Heart right ventricle (tissue), 16 donors: ENCODE measurements around the gene RRM2. TPM values are rescaled to one million over a fixed set of nuclear protein-coding genes. Genes with fewer than 3 reads are reported as not detected.

Experiments used
- ATAC-seq, 8 donors: fragments of 200-7000 bp; cut with Tn5 transposase; one replicate each; pipeline ENCODE4 v1.9.1; 2020; ENCODE audit warnings: mild to moderate bottlenecking in 8 of 8, moderate library complexity in 8 of 8, moderate number of reproducible peaks in 1 of 8
- DNase-seq, 2 donors: peaks; one replicate each; pipeline ENCODE4 v3.0.0-alpha.2; 2020
- H3K27ac ChIP-seq, 10 donors: fragments of 200-600 bp; sonication (generic) in 2 of 10; one replicate each; pipeline versions ENCODE4 v1.5.0 to v1.8.0; 2020 to 2022; ENCODE audit warnings: mild to moderate bottlenecking in 3 of 10
- H3K27me3 ChIP-seq, 7 donors: fragments of 200-600 bp; one replicate each; pipeline ENCODE4 v1.8.0; 2021 to 2022; ENCODE audit warnings: mild to moderate bottlenecking in 2 of 7
- H3K36me3 ChIP-seq, 9 donors: fragments of 200-600 bp; sonication (generic) in 1 of 9; one replicate each; pipeline versions ENCODE4 v1.5.0 to v1.8.0; 2020 to 2022; ENCODE audit warnings: mild to moderate bottlenecking in 2 of 9
- H3K4me1 ChIP-seq, 9 donors: fragments of 200-600 bp; sonication (generic) in 1 of 9; one replicate each; pipeline versions ENCODE4 v1.5.0 to v1.8.0; 2020 to 2022; ENCODE audit warnings: mild to moderate bottlenecking in 4 of 9
- H3K4me3 ChIP-seq, 10 donors: fragments of 200-600 bp; sonication (generic) in 2 of 10; one replicate each; pipeline versions ENCODE4 v1.5.0 to v1.8.0; 2020 to 2022; ENCODE audit warnings: mild to moderate bottlenecking in 7 of 10, moderate library complexity in 2 of 10
- H3K9me3 ChIP-seq, 11 donors: fragments of 200-600 bp in 10 of 11; sonication (generic) in 2 of 11; one replicate each; pipeline versions ENCODE4 v1.5.0 to v1.8.0; 2013 to 2022; ENCODE audit warnings: mild to moderate bottlenecking in 2 of 11, control low read depth in 1 of 11, moderate library complexity in 1 of 11
- WGBS, 2 donors: extraction: QIAGEN DNeasy Blood & Tissue Kit; methylation state at CpG; one replicate each; pipeline ENCODE4 v1.1.7; 2013; ENCODE audit warnings: inconsistent platforms in 1 of 2; 5-methylcytosine and 5-hydroxymethylcytosine counted together
- intact Hi-C, 10 donors: fragments of 100-400 bp; cut with DNase I; formaldehyde crosslinking; loops; one replicate each; pipeline versions ENCODE4 v1.11.1 to v1.14.2; 2022
- polyA plus RNA-seq, 2 donors: library from polyadenylated mRNA; stranded (reverse); fragments of 200-250 nt; gene quantifications; one replicate each; pipeline ENCODE4 v1.2.3, GENCODE V29; 2013
- total RNA-seq, 10 donors: library from RNA; stranded (reverse); fragmentation: NEBNext Ultra II Directional in 3 of 10; extraction: Animal tissue kit (Norgen Biotek cat#: 25700) in 3 of 10; gene quantifications; one replicate each; pipeline versions ENCODE4 v1.2.1 to v1.2.4, GENCODE V29; 2021 to 2023
- TF ChIP-seq, protein P1 (sequence below), 9 donors: fragments of 200-600 bp; sonication (generic) in 2 of 9; IDR thresholded peaks; one replicate each; pipeline versions ENCODE4 v1.5.0 to v1.8.0; 2021 to 2022; ENCODE audit warnings: antibody characterized with exemption in 9 of 9, mild to moderate bottlenecking in 5 of 9, moderate library complexity in 1 of 9
- donor health status: Arrhythmogenic right ventricular cardiomyopathy.
- donor health status: ischemic (EF 13 %, LVEDD 7.1; RV severe dilation, severe dysfunction).
- donor health status: healthy with polysubstance abuse.
- donor health status: DM: no; HTN: yes; CAD: no.
- donor health status: DM: no; HTN: no; CAD: no.
- donor health status: ischemic (EF 25% LVEDD 6.9; RV normal size, moderate dysfunction).
- donor health status: ischemic (EF 25% LVEDD 5.7; RV mildly dilated, moderate dysfunction).
- donor health status: healthy.
- donor health status: DM: yes; HTN: yes; CAD: no.
- donor health status: Ischemic cardiomyopathy.
- donor health status: ischemic (EF 35%, LVEDD 5.7; RV mildly dilated, moderate dysfunction).
- donor health status: nonischemic (EF 11% LVEDD 7.7; RV severe dilation, severe dysfunction).
- donor health status: DM: yes; HTN: yes; CAD: no.
- donor health status: PGD.
- donor health status: ischemic (EF 29% LVEDD 5.4; RV normal size, mild dysfunction).
- donor health status: nonischemic (EF 23%, LVEDD 6.1; RV moderate dilation, normal function).

The RRM2 gene
- total and polyA plus RNA-seq, 12 donors, result 0.08 to 18.7 (median 0.85) TPM

DNA sequence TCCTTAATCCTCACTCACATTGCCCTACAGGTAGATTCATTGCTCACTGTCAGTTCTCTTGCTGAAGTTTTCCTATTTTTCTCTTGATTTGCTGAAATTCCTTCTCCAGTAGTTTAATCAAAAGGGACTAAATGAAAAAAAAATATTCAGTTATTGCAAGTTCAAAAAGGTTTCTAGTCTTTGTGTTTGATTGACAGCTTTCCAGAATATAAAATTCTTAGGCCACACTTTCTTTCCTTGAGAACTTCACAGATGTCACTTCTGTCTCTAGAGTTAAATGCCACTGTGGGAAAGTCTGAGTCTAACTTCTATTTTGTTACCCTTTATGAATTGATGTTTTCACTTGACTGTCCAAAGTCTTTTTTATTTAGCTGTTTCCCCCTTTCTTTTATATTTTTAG is 25.7 kb downstream of the RRM2 start:
- H3K27ac ChIP-seq, result no peak overlapping the region
- DNase-seq, result no peak
- intact Hi-C loops, result loop anchor here in 3 of 10 donors (5.0 to 10.0 kb wide), 2 partner anchors 157 to 259 kb away; partner anchors contain the start of gene HPCAL1 (in 2 of the 3)
- ATAC-seq, result no peak
- TF ChIP-seq, protein P1, sequence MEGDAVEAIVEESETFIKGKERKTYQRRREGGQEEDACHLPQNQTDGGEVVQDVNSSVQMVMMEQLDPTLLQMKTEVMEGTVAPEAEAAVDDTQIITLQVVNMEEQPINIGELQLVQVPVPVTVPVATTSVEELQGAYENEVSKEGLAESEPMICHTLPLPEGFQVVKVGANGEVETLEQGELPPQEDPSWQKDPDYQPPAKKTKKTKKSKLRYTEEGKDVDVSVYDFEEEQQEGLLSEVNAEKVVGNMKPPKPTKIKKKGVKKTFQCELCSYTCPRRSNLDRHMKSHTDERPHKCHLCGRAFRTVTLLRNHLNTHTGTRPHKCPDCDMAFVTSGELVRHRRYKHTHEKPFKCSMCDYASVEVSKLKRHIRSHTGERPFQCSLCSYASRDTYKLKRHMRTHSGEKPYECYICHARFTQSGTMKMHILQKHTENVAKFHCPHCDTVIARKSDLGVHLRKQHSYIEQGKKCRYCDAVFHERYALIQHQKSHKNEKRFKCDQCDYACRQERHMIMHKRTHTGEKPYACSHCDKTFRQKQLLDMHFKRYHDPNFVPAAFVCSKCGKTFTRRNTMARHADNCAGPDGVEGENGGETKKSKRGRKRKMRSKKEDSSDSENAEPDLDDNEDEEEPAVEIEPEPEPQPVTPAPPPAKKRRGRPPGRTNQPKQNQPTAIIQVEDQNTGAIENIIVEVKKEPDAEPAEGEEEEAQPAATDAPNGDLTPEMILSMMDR (IDR thresholded peaks at IDR 0.05), result no peak
- no peaks in the 10 kb centered on the region for H3K27me3 ChIP-seq
- no peaks in the 10 kb centered on the region for H3K9me3 ChIP-seq
- H3K4me3 ChIP-seq, result no peak overlapping the region
- peaks cover 0 to 17% (median 9%) of the 10 kb centered on the region in 9 donors for H3K4me1 ChIP-seq
- H3K36me3 ChIP-seq, result no peaks in the 10 kb centered on the region

DNA sequence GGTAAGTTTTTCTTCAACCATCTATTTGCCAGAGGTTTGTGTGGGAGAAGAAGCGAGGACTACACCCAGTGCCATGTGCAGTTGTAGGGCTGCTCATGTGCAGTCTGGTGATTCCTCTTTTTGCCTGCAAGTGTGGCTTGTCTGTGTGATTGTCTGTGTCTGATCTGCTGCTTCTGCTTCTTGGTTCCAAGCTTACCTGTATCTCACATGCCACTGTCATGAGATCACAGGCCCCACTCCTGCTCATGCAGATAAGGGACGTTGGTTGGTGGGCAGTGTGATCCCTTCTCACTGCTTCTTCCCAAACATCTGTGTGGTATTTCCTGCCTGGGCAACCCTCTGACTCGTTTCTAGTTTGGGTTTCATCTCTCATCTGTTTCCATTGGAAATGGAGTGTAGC is 27.1 kb downstream of the RRM2 start:
- Histone ChIP-seq H3K27ac (no peak overlapping the region), H3K36me3 (no peaks in the 10 kb centered on the region), H3K4me1 (peaks cover 0 to 16% (median 9%) of the 10 kb centered on the region in 9 donors), H3K27me3 (no peaks in the 10 kb centered on the region), H3K9me3 (no peaks in the 10 kb centered on the region), H3K4me3 (no peak overlapping the region)
- DNase-seq (no peak), ATAC-seq (no peak)
- TF ChIP-seq, protein P1 (IDR thresholded peaks at IDR 0.05), result no peak
- intact Hi-C loops, result loop anchor here in 3 of 10 donors (5.0 to 10.0 kb wide), 2 partner anchors 155 to 258 kb away; partner anchors contain the start of gene HPCAL1 (in 2 of the 3)
- 70 to 74% methylated on average over 3 of the region's 3 CpGs for WGBS, 2 donors

DNA sequence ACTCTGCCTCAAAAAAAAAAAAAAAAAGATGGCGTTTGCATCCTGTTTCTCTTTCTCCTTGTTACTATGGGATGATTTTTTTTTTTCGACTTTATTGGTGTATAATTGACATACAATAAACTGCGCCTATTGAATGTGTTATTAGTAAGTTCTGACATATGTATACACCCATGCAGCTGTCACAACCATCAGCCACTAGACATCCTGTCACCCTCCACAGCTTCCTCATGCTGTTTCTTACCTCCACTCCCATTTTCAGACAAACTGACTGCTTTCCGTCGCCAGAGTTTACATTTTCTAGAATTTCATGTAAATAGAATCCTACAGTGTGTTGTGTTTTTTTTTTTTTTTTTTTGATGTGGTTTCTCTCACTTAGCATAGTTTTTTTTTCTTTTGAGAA is 27.9 kb downstream of the RRM2 start:
- intact Hi-C loops, result no loop called here
- no peaks in the 10 kb centered on the region for H3K27me3 ChIP-seq
- peaks cover 0 to 8% (median 5%) of the 10 kb centered on the region in 9 donors for H3K4me1 ChIP-seq
- no peak for DNase-seq
- TF ChIP-seq, protein P1 (IDR thresholded peaks at IDR 0.05), result no peak
- ATAC-seq, result no peak
- WGBS, 2 donors, result 94 to 96% methylated on average over 5 of the region's 5 CpGs
- H3K27ac ChIP-seq, result no peak overlapping the region
- H3K9me3 ChIP-seq, result no peaks in the 10 kb centered on the region
- peaks cover 0 to 3% (median 0%) of the 10 kb centered on the region in 9 donors for H3K36me3 ChIP-seq
- H3K4me3 ChIP-seq, result no peak overlapping the region

DNA sequence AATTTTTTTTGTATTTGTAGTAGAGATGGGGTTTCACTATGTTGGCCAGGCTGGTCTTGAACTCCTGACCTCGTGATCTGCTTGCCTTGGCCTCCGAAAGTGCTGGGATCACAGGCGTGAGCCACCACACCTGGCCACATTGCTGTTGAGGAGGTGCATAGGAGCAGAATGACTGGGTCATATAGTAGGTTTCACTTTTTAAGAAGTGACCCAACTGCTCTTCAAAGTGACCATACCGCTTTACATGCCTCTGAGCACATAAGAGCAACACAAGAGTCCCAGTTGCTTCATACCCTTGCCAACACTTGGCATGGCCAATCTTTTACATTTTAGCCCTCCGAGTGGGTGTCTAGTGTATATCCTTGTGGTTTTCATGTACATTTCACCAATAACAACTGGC is 28.9 kb downstream of the RRM2 start:
- no peak overlapping the region for H3K4me3 ChIP-seq
- DNase-seq, result no peak
- H3K36me3 ChIP-seq, result peaks cover 0 to 9% (median 0%) of the 10 kb centered on the region in 9 donors
- TF ChIP-seq, protein P1 (IDR thresholded peaks at IDR 0.05), result no peak
- H3K27me3 ChIP-seq, result no peaks in the 10 kb centered on the region
- no peak for ATAC-seq
- H3K9me3 ChIP-seq, result no peaks in the 10 kb centered on the region
- WGBS, 2 donors, result 96 to 100% methylated on average over 5 of the region's 5 CpGs
- intact Hi-C loops, result no loop called here
- H3K27ac ChIP-seq, result no peak overlapping the region
- H3K4me1 ChIP-seq, result no peaks in the 10 kb centered on the region
